HG03039 (cell line): ENCODE results near the gene GMEB2.
"Not testable (repeated sequence)": the region's sequence is repeated elsewhere in the genome, so short reads cannot be mapped to it uniquely, and the experiment has no call there.

Source experiments
- ATAC-seq: cut with Tn5 transposase; IDR thresholded peaks from one replicate; pipeline ENCODE4 v1.9.1; 2021; ENCODE audit warnings: mild to moderate bottlenecking, moderate library complexity; ENCODE audit not compliant: unreplicated experiment

GMEB2 gene

GRCh38 chr20:63617876-63618265 lies 9.0 kb downstream of the GMEB2 start:
- ATAC-seq = no peak

- no peak for ATAC-seq
These were observed 9.6 kb downstream of the GMEB2 start for GRCh38 chr20:63617092-63617875.

- ATAC-seq = not testable (repeated sequence)
These were observed 12.9 kb downstream of the GMEB2 start for GRCh38 chr20:63613863-63614594.

GRCh38 chr20:63612276-63612931 lies 14.5 kb downstream of the GMEB2 start:
- no peak for ATAC-seq

- no peak for ATAC-seq
These were observed 15.3 kb downstream of the GMEB2 start for GRCh38 chr20:63611646-63612045.

GRCh38 chr20:63610581-63611435 lies 16.1 kb downstream of the GMEB2 start:
- ATAC-seq = no peak

- ATAC-seq = no peak
These were observed 20.2 kb downstream of the GMEB2 start for GRCh38 chr20:63606686-63607085.

GRCh38 chr20:63602321-63602720 lies 24.6 kb downstream of the GMEB2 start:
- no peak for ATAC-seq

GRCh38 chr20:63601679-63602078 lies 25.2 kb downstream of the GMEB2 start:
- not testable (repeated sequence) for ATAC-seq

- ATAC-seq = no peak
These were observed 27.4 kb downstream of the GMEB2 start for GRCh38 chr20:63599396-63600050.

- no peak for ATAC-seq
These were observed 28.2 kb downstream of the GMEB2 start for GRCh38 chr20:63598479-63599395.

- no peak for ATAC-seq
These were observed 29.0 kb downstream of the GMEB2 start for GRCh38 chr20:63597651-63598478.

GRCh38 chr20:63596423-63596822 lies 30.5 kb downstream of the GMEB2 start:
- no peak for ATAC-seq

GRCh38 chr20:63595416-63596127 lies 31.3 kb downstream of the GMEB2 start:
- no peak for ATAC-seq

- no peak for ATAC-seq
These were observed 32.8 kb downstream of the GMEB2 start for GRCh38 chr20:63594043-63594561.

GRCh38 chr20:63592661-63593060 lies 34.2 kb downstream of the GMEB2 start:
- no peak for ATAC-seq

GRCh38 chr20:63591786-63592355 lies 35.0 kb downstream of the GMEB2 start:
- no peak for ATAC-seq
